GM12874 (cell line): Measurements from ENCODE around the gene RNF138.
A peak's percentile ranks its signal among the peaks of the same experiment; 100 is the strongest.

Experiments
- TF ChIP-seq, protein P1 (sequence below): IDR thresholded peaks from 2 replicates; pipeline ENCODE4 v1.5.1; 2011; ENCODE audit warnings: low read depth, mild to moderate bottlenecking, control low read depth, low read length, moderate library complexity; ENCODE audit not compliant: insufficient read depth

RNF138 gene

GRCh38 chr18:32060026-32060425 lies 31.6 kb upstream of the RNF138 start:
- TF ChIP-seq, protein P1, sequence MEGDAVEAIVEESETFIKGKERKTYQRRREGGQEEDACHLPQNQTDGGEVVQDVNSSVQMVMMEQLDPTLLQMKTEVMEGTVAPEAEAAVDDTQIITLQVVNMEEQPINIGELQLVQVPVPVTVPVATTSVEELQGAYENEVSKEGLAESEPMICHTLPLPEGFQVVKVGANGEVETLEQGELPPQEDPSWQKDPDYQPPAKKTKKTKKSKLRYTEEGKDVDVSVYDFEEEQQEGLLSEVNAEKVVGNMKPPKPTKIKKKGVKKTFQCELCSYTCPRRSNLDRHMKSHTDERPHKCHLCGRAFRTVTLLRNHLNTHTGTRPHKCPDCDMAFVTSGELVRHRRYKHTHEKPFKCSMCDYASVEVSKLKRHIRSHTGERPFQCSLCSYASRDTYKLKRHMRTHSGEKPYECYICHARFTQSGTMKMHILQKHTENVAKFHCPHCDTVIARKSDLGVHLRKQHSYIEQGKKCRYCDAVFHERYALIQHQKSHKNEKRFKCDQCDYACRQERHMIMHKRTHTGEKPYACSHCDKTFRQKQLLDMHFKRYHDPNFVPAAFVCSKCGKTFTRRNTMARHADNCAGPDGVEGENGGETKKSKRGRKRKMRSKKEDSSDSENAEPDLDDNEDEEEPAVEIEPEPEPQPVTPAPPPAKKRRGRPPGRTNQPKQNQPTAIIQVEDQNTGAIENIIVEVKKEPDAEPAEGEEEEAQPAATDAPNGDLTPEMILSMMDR, result no peak

DNA sequence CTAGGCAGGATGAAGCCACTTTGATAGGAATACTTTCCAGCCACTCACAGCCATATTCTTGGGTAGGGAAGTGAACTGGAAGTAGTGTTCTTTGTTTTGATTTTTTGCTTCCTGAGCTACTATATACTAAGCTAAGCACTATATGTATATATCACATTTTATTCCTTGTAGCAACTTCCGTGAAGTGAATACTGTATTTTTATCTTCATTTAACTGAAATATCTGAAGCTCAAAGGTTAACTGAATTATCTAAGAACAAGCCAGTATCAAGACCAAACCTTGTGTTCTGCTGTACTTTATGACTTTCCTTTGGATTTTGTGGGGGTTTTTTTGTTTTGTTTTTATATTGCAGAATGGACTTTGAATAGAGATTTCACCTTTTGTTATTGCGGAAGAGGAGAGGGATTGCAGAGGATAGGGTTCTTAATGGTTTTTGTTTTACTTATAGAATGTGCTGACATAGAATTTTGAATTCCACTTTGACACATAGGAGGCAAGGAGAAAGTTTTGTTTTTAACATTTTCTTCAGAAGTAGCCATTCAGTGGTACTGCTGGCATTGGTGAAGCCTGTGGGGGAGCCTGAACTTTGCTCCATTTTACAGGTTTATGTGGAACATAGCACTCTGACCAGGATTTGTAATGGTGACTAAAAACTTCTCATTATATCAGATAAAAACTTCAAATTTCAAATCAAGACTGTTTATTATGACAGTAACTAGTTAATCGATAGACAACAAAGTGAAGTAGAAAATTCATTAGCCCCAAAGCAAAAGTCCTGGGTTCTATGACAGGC lies 24.1 kb upstream of the RNF138 start:
- TF ChIP-seq, protein P1, result no peak

GRCh38 chr18:32072321-32072720 lies 19.4 kb upstream of the RNF138 start:
- TF ChIP-seq, protein P1, result peak; percentile 25; the same call in 1 of the 2 replicates

DNA sequence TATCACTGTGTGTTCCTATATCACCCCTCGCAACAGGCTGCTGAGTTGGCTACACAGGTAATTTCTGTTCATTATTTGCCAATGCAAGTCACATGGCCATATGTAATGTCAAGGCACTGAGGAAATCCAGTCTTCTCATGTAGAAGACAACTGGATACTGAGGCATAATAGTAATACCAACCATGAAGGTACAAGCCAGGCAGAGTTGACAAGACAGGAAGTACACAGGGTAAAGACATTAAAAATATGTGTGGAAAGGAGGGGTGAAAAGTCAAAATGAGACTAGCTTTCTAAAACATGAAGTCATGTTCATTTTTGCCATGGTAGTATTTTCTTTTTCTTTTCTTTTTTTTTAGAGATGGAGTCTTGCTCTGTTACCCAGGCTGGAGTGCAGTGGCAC lies 17.5 kb upstream of the RNF138 start:
- TF ChIP-seq, protein P1, result no peak

DNA sequence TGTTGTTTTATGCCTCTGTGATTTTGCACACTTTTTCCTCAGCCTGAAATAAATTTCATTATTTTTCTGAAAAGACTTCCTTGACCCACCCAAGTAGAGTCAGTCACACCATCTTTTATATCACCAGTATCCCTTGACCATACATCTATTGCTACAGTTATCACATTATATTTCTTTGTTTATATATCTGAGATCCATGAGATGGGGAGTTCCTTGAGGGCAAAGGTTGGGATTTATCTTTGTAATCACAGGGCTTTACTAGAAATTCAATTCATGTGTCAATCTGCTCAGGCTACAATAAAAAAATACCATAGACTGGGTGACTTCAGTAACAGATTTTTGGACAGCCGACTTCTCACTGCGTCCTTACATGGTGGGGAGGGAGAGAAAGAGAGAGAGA lies 12.8 kb upstream of the RNF138 start:
- TF ChIP-seq, protein P1, result no peak

DNA sequence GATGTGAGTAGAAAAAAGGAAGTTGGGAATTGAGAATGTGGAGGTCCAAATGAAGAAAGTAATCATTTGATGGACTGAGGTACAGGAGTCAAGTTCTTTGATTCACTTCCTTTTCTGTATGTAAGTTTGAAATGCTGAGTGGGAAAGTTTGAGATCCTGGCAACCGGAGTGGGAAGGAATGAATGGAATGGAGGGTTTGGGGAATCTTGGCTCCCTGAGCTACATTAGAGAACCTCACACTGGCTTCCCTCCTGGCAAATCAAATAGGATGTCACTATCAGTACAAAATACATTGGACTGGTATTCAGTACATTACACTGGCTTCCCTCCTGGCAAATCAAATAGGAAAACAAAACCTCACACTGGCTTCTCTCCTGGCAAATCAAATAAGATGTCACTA lies 9.8 kb upstream of the RNF138 start:
- TF ChIP-seq, protein P1, result no peak

GRCh38 chr18:32083781-32084180 lies 7.9 kb upstream of the RNF138 start:
- TF ChIP-seq, protein P1, result no peak

GRCh38 chr18:32086881-32087280 lies 4.8 kb upstream of the RNF138 start:
- TF ChIP-seq, protein P1, result no peak
